ENCODE results near the gene GRID2. TPM values are rescaled to one million over a fixed set of nuclear protein-coding genes. Genes with fewer than 3 reads are reported as not detected.

Gene GRID2
- total and polyA plus RNA-seq, 2 of the 13 experiments (the other 11 are each of a cell fraction or from before 2014, with no cell fraction given) = not detected

DNA sequence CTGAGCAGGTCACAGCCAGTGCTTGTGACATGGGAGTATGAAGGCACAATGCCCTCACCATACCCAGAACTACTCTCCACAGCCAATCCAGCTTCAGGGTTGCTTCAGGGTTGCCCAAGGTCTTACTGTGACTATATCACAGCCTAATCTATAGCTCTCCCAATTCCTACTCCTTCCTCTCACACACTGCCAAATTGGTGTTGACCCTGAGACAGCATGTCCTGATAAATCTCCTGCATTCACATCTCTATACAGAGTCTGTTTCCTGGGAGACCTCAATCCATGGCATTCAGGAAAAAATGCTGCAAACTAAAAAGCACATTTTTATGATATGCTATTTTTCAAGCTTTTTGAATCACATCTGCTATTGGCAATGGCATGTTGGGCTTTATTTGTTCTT lies 456.7 kb downstream of the GRID2 start (continued):
- TF ChIP-seq, protein P1, sequence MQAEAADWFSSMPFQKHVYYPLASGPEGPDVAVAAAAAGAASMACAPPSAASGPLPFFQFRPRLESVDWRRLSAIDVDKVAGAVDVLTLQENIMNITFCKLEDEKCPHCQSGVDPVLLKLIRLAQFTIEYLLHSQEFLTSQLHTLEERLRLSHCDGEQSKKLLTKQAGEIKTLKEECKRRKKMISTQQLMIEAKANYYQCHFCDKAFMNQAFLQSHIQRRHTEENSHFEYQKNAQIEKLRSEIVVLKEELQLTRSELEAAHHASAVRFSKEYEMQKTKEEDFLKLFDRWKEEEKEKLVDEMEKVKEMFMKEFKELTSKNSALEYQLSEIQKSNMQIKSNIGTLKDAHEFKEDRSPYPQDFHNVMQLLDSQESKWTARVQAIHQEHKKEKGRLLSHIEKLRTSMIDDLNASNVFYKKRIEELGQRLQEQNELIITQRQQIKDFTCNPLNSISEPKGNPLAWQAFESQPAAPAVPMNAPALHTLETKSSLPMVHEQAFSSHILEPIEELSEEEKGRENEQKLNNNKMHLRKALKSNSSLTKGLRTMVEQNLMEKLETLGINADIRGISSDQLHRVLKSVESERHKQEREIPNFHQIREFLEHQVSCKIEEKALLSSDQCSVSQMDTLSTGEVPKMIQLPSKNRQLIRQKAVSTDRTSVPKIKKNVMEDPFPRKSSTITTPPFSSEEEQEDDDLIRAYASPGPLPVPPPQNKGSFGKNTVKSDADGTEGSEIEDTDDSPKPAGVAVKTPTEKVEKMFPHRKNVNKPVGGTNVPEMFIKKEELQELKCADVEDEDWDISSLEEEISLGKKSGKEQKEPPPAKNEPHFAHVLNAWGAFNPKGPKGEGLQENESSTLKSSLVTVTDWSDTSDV (CRISPR knock-in tag; IDR thresholded peaks at IDR 0.05) = no peak
- no peak for TF ChIP-seq TEAD2 (CRISPR knock-in tag; IDR thresholded peaks at IDR 0.05)
- no peak for TF ChIP-seq ZSCAN25 (CRISPR knock-in tag; IDR thresholded peaks at IDR 0.05)
- TF ChIP-seq GTF2F1 (IDR thresholded peaks at IDR 0.05; ENCODE audit: low read length) = no peak
- no peak for TF ChIP-seq ZFAT (CRISPR knock-in tag; conservative IDR thresholded peaks at IDR 0.05)
- TF ChIP-seq RNF2 (conservative IDR thresholded peaks at IDR 0.05; ENCODE audit: low read depth) = no peak
- TF ChIP-seq, protein P2, sequence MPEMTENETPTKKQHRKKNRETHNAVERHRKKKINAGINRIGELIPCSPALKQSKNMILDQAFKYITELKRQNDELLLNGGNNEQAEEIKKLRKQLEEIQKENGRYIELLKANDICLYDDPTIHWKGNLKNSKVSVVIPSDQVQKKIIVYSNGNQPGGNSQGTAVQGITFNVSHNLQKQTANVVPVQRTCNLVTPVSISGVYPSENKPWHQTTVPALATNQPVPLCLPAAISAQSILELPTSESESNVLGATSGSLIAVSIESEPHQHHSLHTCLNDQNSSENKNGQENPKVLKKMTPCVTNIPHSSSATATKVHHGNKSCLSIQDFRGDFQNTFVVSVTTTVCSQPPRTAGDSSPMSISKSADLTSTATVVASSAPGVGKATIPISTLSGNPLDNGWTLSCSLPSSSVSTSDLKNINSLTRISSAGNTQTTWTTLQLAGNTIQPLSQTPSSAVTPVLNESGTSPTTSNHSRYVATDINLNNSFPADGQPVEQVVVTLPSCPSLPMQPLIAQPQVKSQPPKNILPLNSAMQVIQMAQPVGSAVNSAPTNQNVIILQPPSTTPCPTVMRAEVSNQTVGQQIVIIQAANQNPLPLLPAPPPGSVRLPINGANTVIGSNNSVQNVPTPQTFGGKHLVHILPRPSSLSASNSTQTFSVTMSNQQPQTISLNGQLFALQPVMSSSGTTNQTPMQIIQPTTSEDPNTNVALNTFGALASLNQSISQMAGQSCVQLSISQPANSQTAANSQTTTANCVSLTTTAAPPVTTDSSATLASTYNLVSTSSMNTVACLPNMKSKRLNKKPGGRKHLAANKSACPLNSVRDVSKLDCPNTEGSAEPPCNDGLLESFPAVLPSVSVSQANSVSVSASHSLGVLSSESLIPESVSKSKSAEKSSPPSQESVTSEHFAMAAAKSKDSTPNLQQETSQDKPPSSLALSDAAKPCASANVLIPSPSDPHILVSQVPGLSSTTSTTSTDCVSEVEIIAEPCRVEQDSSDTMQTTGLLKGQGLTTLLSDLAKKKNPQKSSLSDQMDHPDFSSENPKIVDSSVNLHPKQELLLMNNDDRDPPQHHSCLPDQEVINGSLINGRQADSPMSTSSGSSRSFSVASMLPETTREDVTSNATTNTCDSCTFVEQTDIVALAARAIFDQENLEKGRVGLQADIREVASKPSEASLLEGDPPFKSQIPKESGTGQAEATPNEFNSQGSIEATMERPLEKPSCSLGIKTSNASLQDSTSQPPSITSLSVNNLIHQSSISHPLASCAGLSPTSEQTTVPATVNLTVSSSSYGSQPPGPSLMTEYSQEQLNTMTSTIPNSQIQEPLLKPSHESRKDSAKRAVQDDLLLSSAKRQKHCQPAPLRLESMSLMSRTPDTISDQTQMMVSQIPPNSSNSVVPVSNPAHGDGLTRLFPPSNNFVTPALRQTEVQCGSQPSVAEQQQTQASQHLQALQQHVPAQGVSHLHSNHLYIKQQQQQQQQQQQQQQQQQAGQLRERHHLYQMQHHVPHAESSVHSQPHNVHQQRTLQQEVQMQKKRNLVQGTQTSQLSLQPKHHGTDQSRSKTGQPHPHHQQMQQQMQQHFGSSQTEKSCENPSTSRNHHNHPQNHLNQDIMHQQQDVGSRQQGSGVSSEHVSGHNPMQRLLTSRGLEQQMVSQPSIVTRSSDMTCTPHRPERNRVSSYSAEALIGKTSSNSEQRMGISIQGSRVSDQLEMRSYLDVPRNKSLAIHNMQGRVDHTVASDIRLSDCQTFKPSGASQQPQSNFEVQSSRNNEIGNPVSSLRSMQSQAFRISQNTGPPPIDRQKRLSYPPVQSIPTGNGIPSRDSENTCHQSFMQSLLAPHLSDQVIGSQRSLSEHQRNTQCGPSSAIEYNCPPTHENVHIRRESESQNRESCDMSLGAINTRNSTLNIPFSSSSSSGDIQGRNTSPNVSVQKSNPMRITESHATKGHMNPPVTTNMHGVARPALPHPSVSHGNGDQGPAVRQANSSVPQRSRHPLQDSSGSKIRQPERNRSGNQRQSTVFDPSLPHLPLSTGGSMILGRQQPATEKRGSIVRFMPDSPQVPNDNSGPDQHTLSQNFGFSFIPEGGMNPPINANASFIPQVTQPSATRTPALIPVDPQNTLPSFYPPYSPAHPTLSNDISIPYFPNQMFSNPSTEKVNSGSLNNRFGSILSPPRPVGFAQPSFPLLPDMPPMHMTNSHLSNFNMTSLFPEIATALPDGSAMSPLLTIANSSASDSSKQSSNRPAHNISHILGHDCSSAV (CRISPR knock-in tag; IDR thresholded peaks at IDR 0.05; ENCODE audit: borderline replicate concordance) = no peak
- TF ChIP-seq, protein P3, sequence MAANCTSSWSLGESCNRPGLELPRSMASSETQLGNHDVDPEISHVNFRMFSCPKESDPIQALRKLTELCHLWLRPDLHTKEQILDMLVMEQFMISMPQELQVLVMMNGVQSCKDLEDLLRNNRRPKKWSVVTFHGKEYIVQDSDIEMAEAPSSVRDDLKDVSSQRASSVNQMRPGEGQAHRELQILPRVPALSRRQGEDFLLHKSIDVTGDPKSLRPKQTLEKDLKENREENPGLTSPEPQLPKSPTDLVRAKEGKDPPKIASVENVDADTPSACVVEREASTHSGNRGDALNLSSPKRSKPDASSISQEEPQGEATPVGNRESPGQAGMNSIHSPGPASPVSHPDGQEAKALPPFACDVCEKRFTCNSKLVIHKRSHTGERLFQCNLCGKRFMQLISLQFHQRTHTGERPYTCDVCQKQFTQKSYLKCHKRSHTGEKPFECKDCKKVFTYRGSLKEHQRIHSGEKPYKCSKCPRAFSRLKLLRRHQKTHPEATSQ (CRISPR knock-in tag; IDR thresholded peaks at IDR 0.05; ENCODE audit: borderline replicate concordance) = no peak
- TF ChIP-seq SIN3A (IDR thresholded peaks at IDR 0.05; ENCODE audit: borderline replicate concordance, low read depth, low read length) = no peak
- no peak for TF ChIP-seq IKZF1 (IDR thresholded peaks at IDR 0.05)

Data from HepG2 (cell line).